ENCODE data around the gene ITFG2.

- TF ChIP-seq ZXDC (CRISPR knock-in tag; IDR thresholded peaks at IDR 0.05) (no peak), ZZZ3 (CRISPR knock-in tag; IDR thresholded peaks at IDR 0.05; ENCODE audit: borderline replicate concordance) (no peak), IRF2 (CRISPR knock-in tag; IDR thresholded peaks at IDR 0.05) (no peak), AFF4 (CRISPR knock-in tag; IDR thresholded peaks at IDR 0.05) (no peak), TAF15 (IDR thresholded peaks at IDR 0.05; ENCODE audit: low read depth, low read length, poor library complexity, severe bottlenecking) (no peak), DR1 (CRISPR knock-in tag; IDR thresholded peaks at IDR 0.05) (no peak), ZBTB40 (IDR thresholded peaks at IDR 0.05) (no peak), ZBTB40 (CRISPR knock-in tag; IDR thresholded peaks at IDR 0.05) (no peak), POLR2A (IDR thresholded peaks at IDR 0.05; ENCODE audit: insufficient read depth in 1 of 2, low read depth in 2 of 2, low read length in 2 of 2) (no peak), ZSCAN5A (CRISPR knock-in tag; IDR thresholded peaks at IDR 0.05; ENCODE audit: borderline replicate concordance) (no peak), EP300 (IDR thresholded peaks at IDR 0.05; ENCODE audit: low read depth in 2 of 2, low read length in 2 of 2) (no peak), EP300 (CRISPR knock-in tag; IDR thresholded peaks at IDR 0.05; ENCODE audit: borderline replicate concordance) (no peak), ZBTB4 (CRISPR knock-in tag; IDR thresholded peaks at IDR 0.05; ENCODE audit: borderline replicate concordance) (no peak), TCF12 (IDR thresholded peaks at IDR 0.05) (no peak), TCF12 (CRISPR knock-in tag; IDR thresholded peaks at IDR 0.05) (no peak), ETV6 (CRISPR knock-in tag; conservative IDR thresholded peaks at IDR 0.05) (no peak), TGIF2 (CRISPR knock-in tag; IDR thresholded peaks at IDR 0.05) (no peak)
Measured at GRCh38 chr12:2775431-2775830, 37.0 kb upstream of the ITFG2 start.
